ELF-1 (cell line): ENCODE results near the gene PSMD8.
"Not testable (repeated sequence)": the region's sequence is repeated elsewhere in the genome, so short reads cannot be mapped to it uniquely, and the experiment has no call there.

Experiments used
- DNase-seq: peaks from one replicate; pipeline ENCODE4 v3.0.0-alpha.2; 2016; ENCODE audit warnings: low read depth, low spot score

Gene PSMD8

DNA sequence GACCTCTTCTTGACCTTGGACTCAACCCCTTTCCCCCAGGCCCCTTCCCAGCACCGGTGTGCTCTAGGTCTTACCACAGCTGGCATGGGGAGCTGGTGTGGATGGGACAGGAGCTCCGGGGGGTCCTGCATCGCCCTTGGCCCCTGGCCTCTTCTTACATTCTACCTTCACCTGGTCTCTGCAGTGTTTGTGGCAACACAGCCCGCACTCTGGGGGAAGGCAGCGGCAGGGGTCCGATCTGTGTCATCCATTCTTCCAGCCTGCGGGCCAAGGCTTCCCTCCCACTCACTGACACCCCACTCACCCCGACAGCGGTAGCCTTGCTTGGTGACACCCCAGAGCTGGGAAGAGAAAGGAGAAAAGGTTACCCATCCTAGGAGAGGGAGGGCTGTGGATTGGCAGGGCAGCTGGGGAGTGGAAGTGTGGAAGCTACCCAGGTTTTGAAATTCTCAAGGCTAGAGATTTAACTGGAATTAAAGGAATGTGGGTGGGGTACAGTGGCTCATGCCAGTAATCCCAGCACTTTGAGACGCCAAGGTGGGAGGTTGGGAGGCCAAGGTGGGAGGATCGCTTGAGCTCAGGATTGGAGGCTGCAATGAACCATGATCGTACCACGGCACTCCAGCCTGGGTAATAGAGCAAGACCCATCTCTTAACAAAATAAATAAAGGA lies 36.8 kb downstream of the PSMD8 start:
- no peak for DNase-seq

DNA sequence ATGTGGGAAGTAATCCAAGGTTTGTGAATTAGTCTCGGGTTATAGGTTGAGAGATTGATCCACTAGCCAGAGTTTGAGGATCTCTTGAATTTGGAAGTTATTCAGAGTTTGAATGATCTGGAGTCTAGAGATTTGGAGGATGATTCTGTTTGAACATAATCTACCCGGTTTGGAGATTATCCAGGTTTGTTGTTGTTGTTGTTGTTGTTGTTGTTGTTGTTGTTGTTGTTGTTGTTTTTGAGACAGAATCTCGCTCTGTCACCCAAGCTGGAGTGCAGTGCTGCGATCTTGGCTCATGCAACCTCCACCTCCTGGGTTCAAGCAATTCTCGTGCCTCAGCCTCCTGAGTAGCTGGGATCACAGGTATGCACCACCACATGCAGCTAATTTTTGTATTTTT lies 37.5 kb downstream of the PSMD8 start:
- DNase-seq, result not testable (repeated sequence)

DNA sequence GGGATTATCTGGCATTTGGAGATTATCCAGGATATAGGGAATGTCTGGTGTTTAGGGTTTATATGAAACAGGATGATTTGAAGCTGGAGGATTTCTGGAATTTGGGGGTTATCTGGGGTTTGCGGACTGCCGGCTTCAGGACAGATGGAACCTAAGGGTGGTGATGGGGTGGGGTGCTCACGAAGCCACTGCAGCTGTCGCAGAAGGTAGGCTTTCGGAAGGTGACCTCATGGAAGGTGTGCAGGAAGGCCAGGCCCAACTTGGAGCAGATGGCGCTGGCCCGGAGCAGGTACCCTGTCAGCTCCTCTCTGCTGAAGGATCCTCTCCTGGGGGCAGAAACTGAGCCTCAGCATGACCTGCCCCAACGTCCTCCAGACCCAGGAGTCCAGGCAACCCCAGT lies 38.1 kb downstream of the PSMD8 start:
- DNase-seq, result no peak

DNA sequence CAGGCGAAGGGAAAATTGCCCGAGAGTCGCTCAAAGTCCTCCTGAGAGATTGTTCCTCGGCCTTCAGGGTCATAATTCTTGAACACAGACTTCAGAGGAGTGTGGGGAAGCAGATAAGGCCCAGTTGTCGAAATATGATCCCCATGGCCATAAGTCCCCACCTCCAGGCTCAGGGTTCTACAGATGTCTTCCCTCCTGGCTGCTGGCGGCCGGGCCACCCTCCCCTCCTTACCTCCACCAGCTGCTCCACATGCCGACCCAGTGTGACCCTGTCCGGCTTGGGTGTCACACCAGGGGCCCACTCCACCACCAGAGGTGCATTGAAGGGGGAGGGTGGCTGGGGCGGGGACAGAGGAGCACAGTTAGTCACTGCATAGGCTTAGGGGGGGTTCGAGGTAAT lies 38.6 kb downstream of the PSMD8 start:
- no peak for DNase-seq

DNA sequence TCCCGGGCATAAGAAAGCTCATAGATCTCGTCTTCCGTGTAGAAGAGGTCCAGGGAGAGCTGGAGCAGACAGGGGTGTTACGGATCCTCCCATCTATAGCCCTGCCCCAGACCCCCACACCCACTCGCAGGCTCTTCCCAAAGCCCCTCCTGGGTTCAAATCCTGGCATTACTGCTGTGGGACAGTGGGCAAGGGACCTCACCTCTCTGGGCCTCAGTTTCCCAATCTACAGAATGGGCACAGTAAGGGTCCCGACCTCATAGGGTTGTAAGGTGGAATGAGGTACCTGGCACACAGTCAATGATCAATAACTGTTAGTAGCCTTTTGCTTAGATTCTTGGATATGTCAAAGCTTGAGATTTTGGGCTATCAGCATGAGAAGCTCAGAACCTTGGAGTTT lies 39.0 kb downstream of the PSMD8 start:
- no peak for DNase-seq

GRCh38 chr19:38417146-38417543 lies 42.8 kb downstream of the PSMD8 start:
- no peak for DNase-seq

- peak; percentile 87 for DNase-seq
Observed at GRCh38 chr19:38417544-38418506, 43.5 kb downstream of the PSMD8 start.

- no peak for DNase-seq
Observed at GRCh38 chr19:38420935-38421334, 46.6 kb downstream of the PSMD8 start.

GRCh38 chr19:38421856-38422255 lies 47.5 kb downstream of the PSMD8 start:
- no peak for DNase-seq

DNA sequence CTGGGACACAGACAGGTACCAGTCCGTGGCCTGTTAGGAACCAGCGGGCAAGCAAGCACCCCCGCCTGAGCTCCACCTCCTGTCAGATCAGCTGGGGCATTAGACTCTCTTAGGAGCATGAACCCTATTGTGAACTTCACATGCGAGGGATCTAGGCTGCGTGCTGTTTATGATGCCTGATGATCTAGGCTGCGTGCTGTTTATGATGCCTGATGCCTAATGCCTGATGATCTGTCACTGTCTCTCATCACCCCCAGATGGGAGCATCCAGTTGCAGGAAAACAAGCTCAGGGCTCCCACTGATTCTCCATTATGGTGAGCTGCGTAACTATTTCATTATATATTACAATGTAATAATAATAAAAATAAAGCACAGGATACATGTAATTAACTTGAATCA lies 48.1 kb downstream of the PSMD8 start:
- DNase-seq, result no peak

- DNase-seq, result no peak
Observed at GRCh38 chr19:38424272-38424671, 49.9 kb downstream of the PSMD8 start.

- no peak for DNase-seq
Observed at GRCh38 chr19:38425222-38425809, 50.9 kb downstream of the PSMD8 start.

DNA sequence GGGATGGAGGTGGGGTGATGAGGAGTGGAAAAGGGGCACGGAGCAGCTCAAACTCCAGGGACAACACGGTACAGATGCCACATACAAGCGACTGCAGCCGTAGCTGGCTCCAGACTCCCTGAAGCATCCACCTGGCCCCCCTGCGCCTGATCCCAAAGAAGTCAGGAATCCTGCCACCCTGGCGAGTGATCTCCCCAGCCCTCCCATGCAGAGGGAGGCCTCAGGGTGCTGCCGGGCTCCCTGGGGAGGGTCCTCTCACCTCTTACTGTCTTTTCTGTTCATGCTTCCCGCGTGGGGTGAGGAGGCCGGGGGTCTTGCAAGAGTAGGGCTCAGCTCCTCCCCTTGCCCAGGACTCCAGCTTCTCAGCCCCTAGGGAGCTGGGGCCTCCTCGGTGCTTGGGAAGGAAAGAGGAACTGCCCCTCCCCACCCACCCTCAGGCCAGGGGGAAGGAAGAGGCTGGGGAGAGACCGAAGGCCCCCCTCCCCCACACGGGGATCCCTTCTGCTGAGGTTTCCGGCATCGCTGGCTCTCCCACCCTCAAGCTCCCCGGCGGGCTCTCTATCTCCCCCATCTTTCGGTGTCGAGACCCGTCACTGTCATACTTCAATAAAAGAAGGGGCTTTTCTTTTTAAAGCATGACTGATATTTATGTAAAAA lies 51.6 kb downstream of the PSMD8 start, which contains the start of gene RASGRP4:
TSS of gene RASGRP4 (minus strand) at position 410 of the 657 bp plus-strand sequence. CDS start at position 282, 128 bp downstream.
- DNase-seq, result no peak

DNA sequence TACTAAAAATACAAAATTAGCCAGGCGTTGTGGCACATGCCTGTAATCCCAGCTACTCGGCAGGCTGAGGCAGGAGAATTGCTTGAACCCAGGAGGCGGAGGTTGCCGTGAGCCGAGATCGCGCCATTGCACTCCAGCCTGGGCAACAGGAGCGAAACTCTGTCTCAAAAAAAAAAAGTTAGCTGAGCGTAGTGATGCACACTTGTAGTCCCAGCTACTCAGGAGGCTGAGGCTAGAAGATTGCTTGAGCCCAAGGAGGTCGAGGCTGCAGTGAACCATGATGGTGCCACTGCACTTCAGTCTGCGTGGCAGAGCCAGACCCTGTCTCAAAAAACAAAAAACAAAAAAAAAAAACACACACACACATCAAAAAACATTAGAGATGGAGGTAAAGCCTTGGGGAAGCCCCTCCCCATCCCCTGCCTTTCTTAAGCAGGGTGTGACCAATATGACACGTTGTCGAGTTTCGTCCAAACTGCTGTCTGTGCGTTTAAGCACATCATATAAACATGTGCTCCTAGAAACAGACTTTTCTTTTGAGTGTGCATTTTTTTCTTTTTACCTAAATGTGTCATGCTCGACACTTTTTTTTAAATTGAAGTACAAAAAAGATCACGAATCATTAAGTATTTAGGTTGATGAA lies 52.8 kb downstream of the PSMD8 start:
- DNase-seq, result not testable (repeated sequence)

- DNase-seq, result no peak
Observed at GRCh38 chr19:38429055-38429810, 54.9 kb downstream of the PSMD8 start.

- no peak for DNase-seq
Observed at GRCh38 chr19:38429811-38430156, 55.4 kb downstream of the PSMD8 start.

DNA sequence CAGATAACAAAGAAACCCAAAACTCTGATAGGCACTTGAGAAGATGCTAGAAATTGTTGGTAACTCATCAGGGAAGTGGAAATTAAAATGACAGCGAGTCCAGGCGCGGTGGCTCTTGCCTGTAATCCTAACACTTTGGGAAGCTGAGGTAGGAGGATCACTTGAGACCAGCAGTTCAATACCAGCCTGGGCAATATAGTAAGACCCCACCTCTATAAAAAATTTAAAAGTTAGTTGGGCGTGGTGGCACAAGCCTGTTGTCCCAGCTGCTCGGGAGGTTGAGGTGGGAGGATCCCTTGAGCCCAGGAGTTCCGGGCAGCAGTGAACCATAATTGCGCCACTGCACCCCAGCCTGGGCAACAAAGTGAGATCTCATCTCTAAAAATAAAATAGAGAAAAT lies 56.6 kb downstream of the PSMD8 start:
- DNase-seq, result no peak

GRCh38 chr19:38433268-38433733 lies 58.9 kb downstream of the PSMD8 start, which contains the start of gene RYR1:
Gene RYR1, plus strand, starts transcription at chr19:38433691. Its CDS starts 139 bp downstream, at chr19:38433830.
- DNase-seq, result peak; percentile 86
